Psoas muscle (tissue), 8 donors: Measurements from ENCODE around the gene KIAA1671. TPM values are rescaled to one million over a fixed set of nuclear protein-coding genes. Genes with fewer than 3 reads are reported as not detected.

ENCODE experiments used
- ATAC-seq, 4 donors: fragments of 200-7000 bp; cut with Tn5 transposase; one replicate each; pipeline ENCODE4 v1.9.1; 2020; ENCODE audit warnings: moderate library complexity in 3 of 4, mild to moderate bottlenecking in 2 of 4
- DNase-seq, 2 donors: peaks; one replicate each; pipeline ENCODE4 v3.0.0-alpha.2; 2020
- H3K27ac ChIP-seq: fragments of 200-600 bp; one replicate; pipeline ENCODE4 v1.8.0; 2022
- H3K27me3 ChIP-seq, 3 donors: fragments of 200-600 bp in 1 of 3; one replicate each; pipeline versions ENCODE4 v1.6.1 to v1.8.0; 2013 to 2022; ENCODE audit warnings: low read length in 2 of 3, mild to moderate bottlenecking in 2 of 3, moderate library complexity in 1 of 3; ENCODE audit not compliant: insufficient read depth in 3 of 3
- H3K36me3 ChIP-seq, 2 donors: fragments of 200-600 bp in 1 of 2; one replicate each; pipeline versions ENCODE4 v1.6.1 to v1.8.0; 2013 to 2022; ENCODE audit warnings: low read depth in 1 of 2, mild to moderate bottlenecking in 1 of 2, moderate library complexity in 1 of 2; ENCODE audit not compliant: insufficient read depth in 1 of 2
- H3K4me1 ChIP-seq: fragments of 200-600 bp; one replicate; pipeline ENCODE4 v1.8.0; 2022
- H3K4me3 ChIP-seq: fragments of 200-600 bp; one replicate; pipeline ENCODE4 v1.8.0; 2022; ENCODE audit warnings: mild to moderate bottlenecking
- H3K9me3 ChIP-seq: fragments of 200-600 bp; one replicate; pipeline ENCODE4 v1.8.0; 2022
- WGBS, 3 donors: extraction: QIAGEN DNeasy Blood & Tissue Kit; methylation state at CpG; one replicate each; pipeline versions ENCODE4 v1.1.6 to v1.1.7; 2013; 5-methylcytosine and 5-hydroxymethylcytosine counted together
- intact Hi-C, 2 donors: fragments of 100-400 bp; cut with DNase I; formaldehyde crosslinking; loops; one replicate each; pipeline versions ENCODE4 v1.11.0 to v1.14.2; 2022
- polyA plus RNA-seq, 3 donors: library from polyadenylated mRNA; stranded (reverse); fragments of 200-250 nt; gene quantifications; one replicate each; pipeline ENCODE4 v1.2.3, GENCODE V29; 2013
- total RNA-seq, 4 donors: library from RNA; stranded (reverse); fragmentation: NEBNext Ultra II Directional in 2 of 4; extraction: Animal tissue kit (Norgen Biotek cat#: 25700) in 2 of 4; gene quantifications; one replicate each; pipeline versions ENCODE4 v1.2.1 to v1.2.4, GENCODE V29; 2021 to 2023
- TF ChIP-seq, protein P1 (sequence below): fragments of 200-600 bp; IDR thresholded peaks from one replicate; pipeline ENCODE4 v1.8.0; 2022; ENCODE audit warnings: antibody characterized with exemption
- donor health status: healthy with polysubstance abuse.
- donor health status: DM: no; HTN: no; CAD: no; lungs with moderate emphysema.
- donor health status: Bipolar disorder and iron deficiency.
- donor health status: healthy.
- donor health status: DM: yes; HTN: yes; CAD: no.
- donor health status: DM: no; HTN: no; CAD: no.
- donor health status: DM: no; HTN: no; CAD: no.
- donor health status: DM: yes; HTN: yes; CAD: no.

Gene KIAA1671
- total and polyA plus RNA-seq, 7 donors, result 1.9 to 56.9 (median 15.8) TPM

DNA sequence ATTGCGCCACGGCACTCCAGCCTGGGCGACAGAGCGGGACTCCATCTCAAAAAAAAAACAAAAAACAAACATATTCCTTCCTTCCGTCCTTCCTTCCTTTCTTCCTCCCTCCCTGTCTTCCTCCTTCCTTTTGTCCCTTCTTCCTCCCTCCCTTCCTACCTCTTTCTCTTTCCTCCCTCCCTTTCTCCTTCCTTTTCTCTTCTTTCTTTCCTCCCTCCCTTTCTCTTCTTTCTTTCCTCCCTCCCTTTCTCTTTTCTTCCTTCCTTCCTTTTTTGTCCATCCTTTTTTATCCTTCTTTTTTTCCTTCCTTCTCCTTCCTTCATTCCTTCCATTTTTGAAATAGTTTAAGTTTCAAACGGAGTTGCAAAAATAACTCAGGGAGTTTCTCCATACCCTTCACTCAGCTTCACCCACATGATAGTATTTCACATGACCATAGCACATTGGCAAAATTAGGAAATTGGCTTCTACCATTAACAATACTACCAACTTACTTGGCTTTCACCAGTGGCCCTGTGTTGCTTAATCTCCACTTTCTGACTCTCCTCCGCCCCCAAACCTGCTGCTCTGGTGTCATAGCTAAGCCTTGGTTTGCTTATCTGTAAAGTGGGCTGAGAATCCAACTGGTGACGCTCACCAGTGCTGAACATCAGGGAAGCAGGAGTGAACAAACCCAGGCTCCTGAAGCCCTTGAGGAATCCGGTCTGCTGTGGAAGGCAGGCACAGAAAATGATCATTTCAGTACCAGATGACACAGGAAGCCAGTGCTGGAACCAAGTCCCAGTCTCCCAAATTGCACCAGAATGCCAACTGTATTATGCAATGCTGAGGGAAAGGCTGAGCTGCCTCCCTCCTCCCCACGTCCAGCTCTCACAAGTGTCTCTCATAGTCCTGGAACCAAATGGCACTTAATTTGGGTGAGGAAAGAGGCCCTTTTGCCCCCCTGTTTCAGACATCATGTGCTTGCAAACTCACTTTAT is 229.9 kb downstream of the KIAA1671 start:
- no peaks in the 10 kb centered on the region for H3K4me1 ChIP-seq
- WGBS, 3 donors, result 75 to 81% (median 79%) methylated on average over 10 of the region's 10 CpGs
- no peak for DNase-seq
- H3K36me3 ChIP-seq, result peaks cover 0 to 76% of the 10 kb centered on the region in 2 donors
- no peak overlapping the region for H3K4me3 ChIP-seq
- no peak for ATAC-seq
- TF ChIP-seq, protein P1, sequence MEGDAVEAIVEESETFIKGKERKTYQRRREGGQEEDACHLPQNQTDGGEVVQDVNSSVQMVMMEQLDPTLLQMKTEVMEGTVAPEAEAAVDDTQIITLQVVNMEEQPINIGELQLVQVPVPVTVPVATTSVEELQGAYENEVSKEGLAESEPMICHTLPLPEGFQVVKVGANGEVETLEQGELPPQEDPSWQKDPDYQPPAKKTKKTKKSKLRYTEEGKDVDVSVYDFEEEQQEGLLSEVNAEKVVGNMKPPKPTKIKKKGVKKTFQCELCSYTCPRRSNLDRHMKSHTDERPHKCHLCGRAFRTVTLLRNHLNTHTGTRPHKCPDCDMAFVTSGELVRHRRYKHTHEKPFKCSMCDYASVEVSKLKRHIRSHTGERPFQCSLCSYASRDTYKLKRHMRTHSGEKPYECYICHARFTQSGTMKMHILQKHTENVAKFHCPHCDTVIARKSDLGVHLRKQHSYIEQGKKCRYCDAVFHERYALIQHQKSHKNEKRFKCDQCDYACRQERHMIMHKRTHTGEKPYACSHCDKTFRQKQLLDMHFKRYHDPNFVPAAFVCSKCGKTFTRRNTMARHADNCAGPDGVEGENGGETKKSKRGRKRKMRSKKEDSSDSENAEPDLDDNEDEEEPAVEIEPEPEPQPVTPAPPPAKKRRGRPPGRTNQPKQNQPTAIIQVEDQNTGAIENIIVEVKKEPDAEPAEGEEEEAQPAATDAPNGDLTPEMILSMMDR, result no peak
- H3K27me3 ChIP-seq, result peaks cover 0 to 2% (median 0%) of the 10 kb centered on the region in 3 donors
- H3K27ac ChIP-seq, result no peak overlapping the region
- intact Hi-C loops, result no loop called here
- H3K9me3 ChIP-seq, result no peaks in the 10 kb centered on the region

DNA sequence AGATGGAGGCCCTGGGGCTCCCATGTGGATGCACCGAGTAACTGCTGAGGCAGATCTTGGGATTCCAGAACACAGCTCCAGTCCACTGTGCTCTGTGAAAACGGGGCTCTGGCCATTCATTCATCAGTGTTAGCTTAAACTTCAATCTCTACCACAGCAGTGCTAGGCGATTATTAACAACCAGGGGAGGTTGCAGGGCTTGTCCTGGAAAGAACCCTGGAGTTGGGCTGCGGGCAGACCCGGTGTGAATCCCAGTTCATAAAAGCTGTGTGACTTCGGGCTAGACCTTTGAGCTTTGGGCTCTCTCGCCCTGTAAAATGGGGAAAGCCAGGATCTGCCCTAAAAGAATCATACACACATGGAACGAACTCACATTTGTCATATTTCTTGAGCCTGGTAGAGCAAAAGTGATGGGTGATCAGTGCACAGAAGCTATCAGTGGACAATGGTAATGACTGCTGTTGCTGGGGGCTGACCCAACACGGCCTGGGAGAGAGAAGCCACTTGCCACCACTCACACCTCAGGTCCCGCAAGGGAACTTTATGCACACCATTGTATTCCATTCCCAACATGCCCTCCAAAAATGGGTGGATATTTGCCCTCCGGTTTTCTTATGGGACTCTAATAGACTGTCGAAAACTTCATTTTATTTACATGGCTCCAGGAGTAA is 231.6 kb downstream of the KIAA1671 start:
- TF ChIP-seq, protein P1, result no peak
- Histone ChIP-seq H3K4me3 (no peak overlapping the region), H3K27ac (no peak overlapping the region), H3K36me3 (peaks cover 0 to 75% of the 10 kb centered on the region in 2 donors), H3K4me1 (no peaks in the 10 kb centered on the region), H3K9me3 (no peaks in the 10 kb centered on the region), H3K27me3 (peaks cover 0 to 2% (median 0%) of the 10 kb centered on the region in 3 donors)
- no peak for DNase-seq
- ATAC-seq, result no peak
- WGBS, 3 donors, result 91 to 93% (median 92%) methylated on average over 12 of the region's 12 CpGs
- intact Hi-C loops, result no loop called here

DNA sequence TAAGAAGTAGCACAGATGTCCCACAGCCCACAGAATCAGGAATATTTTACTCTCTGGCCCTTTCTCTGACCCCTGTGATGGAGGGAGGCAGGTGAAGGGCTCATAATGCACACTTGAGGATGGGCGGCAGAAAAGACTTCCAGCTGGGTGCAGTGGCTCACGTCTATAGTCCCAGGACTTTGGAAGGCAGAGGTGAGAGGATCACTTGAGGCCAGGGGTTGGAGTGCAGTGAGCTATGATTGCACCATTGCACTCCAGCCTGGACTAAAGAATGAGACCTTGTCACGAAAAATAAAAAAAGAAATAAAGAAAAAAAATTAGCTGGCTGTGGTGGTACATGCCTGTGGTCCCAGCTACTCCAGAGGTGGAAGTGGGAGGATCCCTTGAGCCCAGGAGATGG is 233.6 kb downstream of the KIAA1671 start:
- WGBS, 3 donors, result 82 to 93% (median 82%) methylated on average over 3 of the region's 3 CpGs
- intact Hi-C loops, result no loop called here

GRCh38 chr22:25187469-25187868 is 235.0 kb downstream of the KIAA1671 start:
- intact Hi-C loops, result no loop called here
- no peak overlapping the region for H3K27ac ChIP-seq
- H3K4me1 ChIP-seq, result no peaks in the 10 kb centered on the region
- no peak overlapping the region for H3K4me3 ChIP-seq
- TF ChIP-seq, protein P1, result no peak
- H3K27me3 ChIP-seq, result no peaks in the 10 kb centered on the region
- ATAC-seq (no peak), DNase-seq (no peak)
- WGBS, 3 donors, result 83 to 88% (median 84%) methylated on average over 6 of the region's 6 CpGs
- no peaks in the 10 kb centered on the region for H3K9me3 ChIP-seq
- H3K36me3 ChIP-seq, result peaks cover 0 to 83% of the 10 kb centered on the region in 2 donors

More for the DNA sequence above, 233.6 kb downstream of the KIAA1671 start:
- no peak for DNase-seq
- Histone ChIP-seq H3K27me3 (peaks cover 0 to 2% (median 0%) of the 10 kb centered on the region in 3 donors), H3K9me3 (no peaks in the 10 kb centered on the region), H3K36me3 (peaks cover 0 to 76% of the 10 kb centered on the region in 2 donors), H3K4me3 (no peak overlapping the region), H3K27ac (no peak overlapping the region), H3K4me1 (no peaks in the 10 kb centered on the region)
- TF ChIP-seq, protein P1, result no peak
- no peak for ATAC-seq
